ENCODE data around the gene VIT. TPM values are rescaled to one million over a fixed set of nuclear protein-coding genes. Genes with fewer than 3 reads are reported as not detected.

Gene VIT
- polyA plus RNA-seq, 1 of the 3 experiments (the other 2 are of a cell fraction), result not detected

DNA sequence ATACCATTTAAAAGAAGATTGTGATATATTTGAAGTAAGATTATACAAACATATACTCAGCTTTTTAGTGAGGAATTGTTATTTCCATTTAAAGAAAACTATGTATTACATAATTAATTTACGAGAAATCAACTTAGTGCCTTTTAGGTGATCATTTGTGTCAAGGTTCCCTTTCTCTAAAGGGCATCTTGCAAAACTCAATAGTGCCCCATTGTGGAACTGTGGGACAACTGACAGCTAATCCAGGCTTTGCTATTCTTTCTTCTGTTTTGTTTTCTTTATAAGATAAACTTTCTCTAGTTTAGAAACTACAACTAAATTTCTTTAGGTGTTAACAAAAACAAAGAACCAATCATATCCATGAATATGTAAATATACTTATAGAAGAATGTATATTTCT, 24.3 kb upstream of the VIT start:
- H3K4me2 ChIP-seq, result no peak overlapping the region
- H3K4me1 ChIP-seq (ENCODE audit: control insufficient read depth in 1 of 2, insufficient read depth in 2 of 2, low read depth in 1 of 2, low read length in 1 of 2), result peaks cover 0 to 10% of the 10 kb centered on the region in 2 experiments; a peak in 1 of 4 replicates
- no peaks in the 10 kb centered on the region for H3K27me3 ChIP-seq (ENCODE audit: insufficient read depth)
- no peak overlapping the region for H3K9ac ChIP-seq
- H2AFZ ChIP-seq (ENCODE audit: low read depth), result no peak overlapping the region; the same call in 1 of the 2 replicates
- no peaks in the 10 kb centered on the region for H3K9me3 ChIP-seq
- POLR2A ChIA-PET, result no interaction called here
- no peak overlapping the region for H3K4me3 ChIP-seq (ENCODE audit: low read depth in 2 of 2, low read length in 1 of 2)
- peaks cover 4% of the 10 kb centered on the region for H3F3A ChIP-seq (replicated peaks; ENCODE audit: insufficient read depth)
- H3K36me3 ChIP-seq (replicated peaks in 1 of 2; ENCODE audit: control insufficient read depth in 1 of 2, insufficient read depth in 2 of 2, low read length in 1 of 2), result no peaks in the 10 kb centered on the region
- no peak overlapping the region for H3K27ac ChIP-seq (ENCODE audit: low read depth in 2 of 2, low read length in 1 of 2)
- H3K9me2 ChIP-seq, result no peaks in the 10 kb centered on the region
- no peak for TF ChIP-seq NFIC (IDR thresholded peaks at IDR 0.05; ENCODE audit: borderline replicate concordance)
- TF ChIP-seq TEAD4 (IDR thresholded peaks at IDR 0.05; ENCODE audit: borderline replicate concordance, insufficient read depth), result no peak
- TF ChIP-seq, protein P1, sequence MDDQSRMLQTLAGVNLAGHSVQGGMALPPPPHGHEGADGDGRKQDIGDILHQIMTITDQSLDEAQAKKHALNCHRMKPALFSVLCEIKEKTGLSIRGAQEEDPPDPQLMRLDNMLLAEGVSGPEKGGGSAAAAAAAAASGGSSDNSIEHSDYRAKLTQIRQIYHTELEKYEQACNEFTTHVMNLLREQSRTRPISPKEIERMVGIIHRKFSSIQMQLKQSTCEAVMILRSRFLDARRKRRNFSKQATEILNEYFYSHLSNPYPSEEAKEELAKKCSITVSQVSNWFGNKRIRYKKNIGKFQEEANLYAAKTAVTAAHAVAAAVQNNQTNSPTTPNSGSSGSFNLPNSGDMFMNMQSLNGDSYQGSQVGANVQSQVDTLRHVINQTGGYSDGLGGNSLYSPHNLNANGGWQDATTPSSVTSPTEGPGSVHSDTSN (IDR thresholded peaks at IDR 0.05), result peak; percentile 52
- TF ChIP-seq RAD21 (IDR thresholded peaks at IDR 0.05; ENCODE audit: low read length), result peak; percentile 60
- no peak for TF ChIP-seq ELF1 (IDR thresholded peaks at IDR 0.05)
- TF ChIP-seq POLR2AphosphoS5 (IDR thresholded peaks at IDR 0.05; ENCODE audit: low read depth, low read length), result no peak
- TF ChIP-seq, protein P2, sequence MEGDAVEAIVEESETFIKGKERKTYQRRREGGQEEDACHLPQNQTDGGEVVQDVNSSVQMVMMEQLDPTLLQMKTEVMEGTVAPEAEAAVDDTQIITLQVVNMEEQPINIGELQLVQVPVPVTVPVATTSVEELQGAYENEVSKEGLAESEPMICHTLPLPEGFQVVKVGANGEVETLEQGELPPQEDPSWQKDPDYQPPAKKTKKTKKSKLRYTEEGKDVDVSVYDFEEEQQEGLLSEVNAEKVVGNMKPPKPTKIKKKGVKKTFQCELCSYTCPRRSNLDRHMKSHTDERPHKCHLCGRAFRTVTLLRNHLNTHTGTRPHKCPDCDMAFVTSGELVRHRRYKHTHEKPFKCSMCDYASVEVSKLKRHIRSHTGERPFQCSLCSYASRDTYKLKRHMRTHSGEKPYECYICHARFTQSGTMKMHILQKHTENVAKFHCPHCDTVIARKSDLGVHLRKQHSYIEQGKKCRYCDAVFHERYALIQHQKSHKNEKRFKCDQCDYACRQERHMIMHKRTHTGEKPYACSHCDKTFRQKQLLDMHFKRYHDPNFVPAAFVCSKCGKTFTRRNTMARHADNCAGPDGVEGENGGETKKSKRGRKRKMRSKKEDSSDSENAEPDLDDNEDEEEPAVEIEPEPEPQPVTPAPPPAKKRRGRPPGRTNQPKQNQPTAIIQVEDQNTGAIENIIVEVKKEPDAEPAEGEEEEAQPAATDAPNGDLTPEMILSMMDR (IDR thresholded peaks at IDR 0.05), result peak; percentile 92
- TF ChIP-seq TAF1 (IDR thresholded peaks at IDR 0.05; ENCODE audit: borderline replicate concordance, low read depth, low read length), result no peak
- no peak for TF ChIP-seq CHD2 (IDR thresholded peaks at IDR 0.05; ENCODE audit: low read length, partially characterized antibody)
- TF ChIP-seq GATA2 (CRISPR knock-in tag; IDR thresholded peaks at IDR 0.05), result no peak
- TF ChIP-seq, protein P3, sequence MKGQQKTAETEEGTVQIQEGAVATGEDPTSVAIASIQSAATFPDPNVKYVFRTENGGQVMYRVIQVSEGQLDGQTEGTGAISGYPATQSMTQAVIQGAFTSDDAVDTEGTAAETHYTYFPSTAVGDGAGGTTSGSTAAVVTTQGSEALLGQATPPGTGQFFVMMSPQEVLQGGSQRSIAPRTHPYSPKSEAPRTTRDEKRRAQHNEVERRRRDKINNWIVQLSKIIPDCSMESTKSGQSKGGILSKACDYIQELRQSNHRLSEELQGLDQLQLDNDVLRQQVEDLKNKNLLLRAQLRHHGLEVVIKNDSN (IDR thresholded peaks at IDR 0.05; ENCODE audit: borderline replicate concordance, low read depth), result no peak
- no peak for TF ChIP-seq GABPA (IDR thresholded peaks at IDR 0.05; ENCODE audit: low read depth)
- TF ChIP-seq, protein P4, sequence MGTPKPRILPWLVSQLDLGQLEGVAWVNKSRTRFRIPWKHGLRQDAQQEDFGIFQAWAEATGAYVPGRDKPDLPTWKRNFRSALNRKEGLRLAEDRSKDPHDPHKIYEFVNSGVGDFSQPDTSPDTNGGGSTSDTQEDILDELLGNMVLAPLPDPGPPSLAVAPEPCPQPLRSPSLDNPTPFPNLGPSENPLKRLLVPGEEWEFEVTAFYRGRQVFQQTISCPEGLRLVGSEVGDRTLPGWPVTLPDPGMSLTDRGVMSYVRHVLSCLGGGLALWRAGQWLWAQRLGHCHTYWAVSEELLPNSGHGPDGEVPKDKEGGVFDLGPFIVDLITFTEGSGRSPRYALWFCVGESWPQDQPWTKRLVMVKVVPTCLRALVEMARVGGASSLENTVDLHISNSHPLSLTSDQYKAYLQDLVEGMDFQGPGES (IDR thresholded peaks at IDR 0.05; ENCODE audit: low read depth, low read length), result no peak
- TF ChIP-seq, protein P5, sequence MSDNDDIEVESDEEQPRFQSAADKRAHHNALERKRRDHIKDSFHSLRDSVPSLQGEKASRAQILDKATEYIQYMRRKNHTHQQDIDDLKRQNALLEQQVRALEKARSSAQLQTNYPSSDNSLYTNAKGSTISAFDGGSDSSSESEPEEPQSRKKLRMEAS (IDR thresholded peaks at IDR 0.05; ENCODE audit: low read depth), result no peak
- no peak for TF ChIP-seq EZH2phosphoT487 (IDR thresholded peaks at IDR 0.05; ENCODE audit: borderline replicate concordance, low read depth)
- no peak for TF ChIP-seq EP300 (IDR thresholded peaks at IDR 0.05; ENCODE audit: borderline replicate concordance in 1 of 2, low read depth in 1 of 2, low read length in 1 of 2)
- no peak for TF ChIP-seq MXI1 (IDR thresholded peaks at IDR 0.05; ENCODE audit: low read depth, low read length)
- peak; percentile 37; the same call in 1 of the 2 replicates for TF ChIP-seq SMC3 (IDR thresholded peaks at IDR 0.05; ENCODE audit: low read depth, low read length)
- H4K20me1 ChIP-seq (ENCODE audit: insufficient read depth), result no peaks in the 10 kb centered on the region
- 32% methylated on average over 1 of the region's 1 CpG for WGBS (ENCODE audit: low lambda C conversion rate)
- CTCF ChIA-PET, result interaction anchor here (0.9 to 1.7 kb wide), 2 partner anchors 302 to 319 kb away, joined by 3 to 8 read pairs; no protein-coding TSS in a partner anchor
- DNase-seq, result no peak
- no peaks in the 10 kb centered on the region for H3K79me2 ChIP-seq (ENCODE audit: insufficient read depth)

Data from SK-N-SH (cell line).